Measurements from ENCODE around the gene PCDHB5.
"Not testable (repeated sequence)": the region's sequence is repeated elsewhere in the genome, so short reads cannot be mapped to it uniquely, and the experiment has no call there.

DNA sequence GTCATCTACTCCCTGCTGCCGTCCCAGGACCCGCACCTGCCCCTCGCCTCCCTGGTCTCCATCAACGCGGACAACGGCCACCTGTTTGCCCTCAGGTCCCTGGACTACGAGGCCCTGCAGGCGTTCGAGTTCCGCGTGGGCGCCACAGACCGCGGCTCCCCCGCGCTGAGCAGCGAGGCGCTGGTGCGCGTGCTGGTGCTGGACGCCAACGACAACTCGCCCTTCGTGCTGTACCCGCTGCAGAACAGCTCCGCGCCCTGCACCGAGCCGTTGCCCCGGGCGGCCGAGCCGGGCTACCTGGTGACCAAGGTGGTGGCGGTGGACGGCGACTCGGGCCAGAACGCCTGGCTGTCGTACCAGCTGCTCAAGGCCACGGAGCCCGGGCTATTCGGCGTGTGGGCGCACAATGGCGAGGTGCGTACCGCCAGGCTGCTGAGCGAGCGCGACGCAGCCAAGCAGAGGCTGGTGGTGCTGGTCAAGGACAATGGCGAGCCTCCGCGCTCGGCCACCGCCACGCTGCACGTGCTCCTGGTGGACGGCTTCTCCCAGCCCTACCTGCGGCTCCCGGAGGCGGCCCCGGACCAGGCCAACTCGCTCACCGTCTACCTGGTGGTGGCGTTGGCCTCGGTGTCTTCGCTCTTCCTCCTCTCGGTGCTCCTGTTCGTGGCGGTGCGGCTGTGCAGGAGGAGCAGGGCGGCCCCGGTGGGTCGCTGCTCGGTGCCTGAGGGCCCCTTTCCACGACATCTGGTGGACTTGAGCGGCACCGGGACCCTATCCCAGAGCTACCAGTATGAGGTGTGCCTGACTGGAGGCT is 39.5 kb downstream of the PCDHB5 start:
- TF ChIP-seq, protein P1, sequence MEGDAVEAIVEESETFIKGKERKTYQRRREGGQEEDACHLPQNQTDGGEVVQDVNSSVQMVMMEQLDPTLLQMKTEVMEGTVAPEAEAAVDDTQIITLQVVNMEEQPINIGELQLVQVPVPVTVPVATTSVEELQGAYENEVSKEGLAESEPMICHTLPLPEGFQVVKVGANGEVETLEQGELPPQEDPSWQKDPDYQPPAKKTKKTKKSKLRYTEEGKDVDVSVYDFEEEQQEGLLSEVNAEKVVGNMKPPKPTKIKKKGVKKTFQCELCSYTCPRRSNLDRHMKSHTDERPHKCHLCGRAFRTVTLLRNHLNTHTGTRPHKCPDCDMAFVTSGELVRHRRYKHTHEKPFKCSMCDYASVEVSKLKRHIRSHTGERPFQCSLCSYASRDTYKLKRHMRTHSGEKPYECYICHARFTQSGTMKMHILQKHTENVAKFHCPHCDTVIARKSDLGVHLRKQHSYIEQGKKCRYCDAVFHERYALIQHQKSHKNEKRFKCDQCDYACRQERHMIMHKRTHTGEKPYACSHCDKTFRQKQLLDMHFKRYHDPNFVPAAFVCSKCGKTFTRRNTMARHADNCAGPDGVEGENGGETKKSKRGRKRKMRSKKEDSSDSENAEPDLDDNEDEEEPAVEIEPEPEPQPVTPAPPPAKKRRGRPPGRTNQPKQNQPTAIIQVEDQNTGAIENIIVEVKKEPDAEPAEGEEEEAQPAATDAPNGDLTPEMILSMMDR (IDR thresholded peaks at IDR 0.05) = not testable (repeated sequence)
- not testable (repeated sequence) for TF ChIP-seq ZNF121 (CRISPR knock-in tag; IDR thresholded peaks at IDR 0.05); MAX (CRISPR knock-in tag; IDR thresholded peaks at IDR 0.05); FOXJ3 (CRISPR knock-in tag; IDR thresholded peaks at IDR 0.05; ENCODE audit: borderline replicate concordance); FOXP1 (CRISPR knock-in tag; IDR thresholded peaks at IDR 0.05; ENCODE audit: borderline replicate concordance); SOX15 (CRISPR knock-in tag; IDR thresholded peaks at IDR 0.05); ZNF232 (CRISPR knock-in tag; IDR thresholded peaks at IDR 0.05); USF2 (CRISPR knock-in tag; IDR thresholded peaks at IDR 0.05); CREB1 (CRISPR knock-in tag; IDR thresholded peaks at IDR 0.05)
- TF ChIP-seq, protein P2, sequence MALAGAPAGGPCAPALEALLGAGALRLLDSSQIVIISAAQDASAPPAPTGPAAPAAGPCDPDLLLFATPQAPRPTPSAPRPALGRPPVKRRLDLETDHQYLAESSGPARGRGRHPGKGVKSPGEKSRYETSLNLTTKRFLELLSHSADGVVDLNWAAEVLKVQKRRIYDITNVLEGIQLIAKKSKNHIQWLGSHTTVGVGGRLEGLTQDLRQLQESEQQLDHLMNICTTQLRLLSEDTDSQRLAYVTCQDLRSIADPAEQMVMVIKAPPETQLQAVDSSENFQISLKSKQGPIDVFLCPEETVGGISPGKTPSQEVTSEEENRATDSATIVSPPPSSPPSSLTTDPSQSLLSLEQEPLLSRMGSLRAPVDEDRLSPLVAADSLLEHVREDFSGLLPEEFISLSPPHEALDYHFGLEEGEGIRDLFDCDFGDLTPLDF (CRISPR knock-in tag; IDR thresholded peaks at IDR 0.05) = not testable (repeated sequence)
- TF ChIP-seq, protein P3, sequence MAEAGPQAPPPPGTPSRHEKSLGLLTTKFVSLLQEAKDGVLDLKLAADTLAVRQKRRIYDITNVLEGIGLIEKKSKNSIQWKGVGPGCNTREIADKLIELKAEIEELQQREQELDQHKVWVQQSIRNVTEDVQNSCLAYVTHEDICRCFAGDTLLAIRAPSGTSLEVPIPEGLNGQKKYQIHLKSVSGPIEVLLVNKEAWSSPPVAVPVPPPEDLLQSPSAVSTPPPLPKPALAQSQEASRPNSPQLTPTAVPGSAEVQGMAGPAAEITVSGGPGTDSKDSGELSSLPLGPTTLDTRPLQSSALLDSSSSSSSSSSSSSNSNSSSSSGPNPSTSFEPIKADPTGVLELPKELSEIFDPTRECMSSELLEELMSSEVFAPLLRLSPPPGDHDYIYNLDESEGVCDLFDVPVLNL (CRISPR knock-in tag; IDR thresholded peaks at IDR 0.05; ENCODE audit: borderline replicate concordance, low read depth) = not testable (repeated sequence)
